ENCODE data around the gene HES5.

Gene HES5

DNA sequence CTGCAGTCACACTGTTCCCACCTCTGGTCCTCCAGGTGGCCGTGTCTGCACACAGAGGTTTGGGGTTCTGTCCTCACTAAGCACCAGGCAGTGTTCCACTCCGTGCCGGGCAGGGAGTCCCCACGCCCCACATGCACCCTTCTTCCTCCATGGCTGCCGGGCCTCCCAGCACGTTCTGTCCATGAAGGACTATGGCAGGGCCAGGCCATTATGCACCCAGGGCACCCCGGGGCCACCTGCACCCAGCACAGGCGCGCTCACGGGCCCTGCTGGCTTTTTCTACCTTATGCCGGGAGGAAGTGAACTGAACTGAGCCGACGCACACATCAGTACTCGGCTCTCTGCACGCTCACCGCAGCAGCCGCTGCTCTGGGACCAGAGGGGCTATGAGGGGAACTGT lies 13.9 kb downstream of the HES5 start:
- DNase-seq (ENCODE audit: low spot score) (no peak), FAIRE-seq (no peak)

DNA sequence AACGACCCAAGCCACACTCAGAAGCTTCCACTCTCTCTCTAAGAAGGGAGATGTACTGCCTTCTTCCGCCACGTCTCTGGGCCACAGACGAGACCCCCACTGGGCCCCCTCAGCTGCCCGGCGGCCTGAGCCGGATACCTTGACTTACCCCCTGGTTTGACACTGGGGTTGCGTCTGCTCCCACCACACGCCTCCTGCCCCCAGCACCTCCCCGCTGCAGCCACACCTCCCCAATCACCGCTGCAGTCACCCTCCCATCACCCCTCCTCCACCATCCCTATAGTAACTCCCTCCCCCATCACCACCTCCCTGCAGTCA lies 14.3 kb downstream of the HES5 start:
- FAIRE-seq = no peak
- DNase-seq (ENCODE audit: low spot score) = no peak

DNA sequence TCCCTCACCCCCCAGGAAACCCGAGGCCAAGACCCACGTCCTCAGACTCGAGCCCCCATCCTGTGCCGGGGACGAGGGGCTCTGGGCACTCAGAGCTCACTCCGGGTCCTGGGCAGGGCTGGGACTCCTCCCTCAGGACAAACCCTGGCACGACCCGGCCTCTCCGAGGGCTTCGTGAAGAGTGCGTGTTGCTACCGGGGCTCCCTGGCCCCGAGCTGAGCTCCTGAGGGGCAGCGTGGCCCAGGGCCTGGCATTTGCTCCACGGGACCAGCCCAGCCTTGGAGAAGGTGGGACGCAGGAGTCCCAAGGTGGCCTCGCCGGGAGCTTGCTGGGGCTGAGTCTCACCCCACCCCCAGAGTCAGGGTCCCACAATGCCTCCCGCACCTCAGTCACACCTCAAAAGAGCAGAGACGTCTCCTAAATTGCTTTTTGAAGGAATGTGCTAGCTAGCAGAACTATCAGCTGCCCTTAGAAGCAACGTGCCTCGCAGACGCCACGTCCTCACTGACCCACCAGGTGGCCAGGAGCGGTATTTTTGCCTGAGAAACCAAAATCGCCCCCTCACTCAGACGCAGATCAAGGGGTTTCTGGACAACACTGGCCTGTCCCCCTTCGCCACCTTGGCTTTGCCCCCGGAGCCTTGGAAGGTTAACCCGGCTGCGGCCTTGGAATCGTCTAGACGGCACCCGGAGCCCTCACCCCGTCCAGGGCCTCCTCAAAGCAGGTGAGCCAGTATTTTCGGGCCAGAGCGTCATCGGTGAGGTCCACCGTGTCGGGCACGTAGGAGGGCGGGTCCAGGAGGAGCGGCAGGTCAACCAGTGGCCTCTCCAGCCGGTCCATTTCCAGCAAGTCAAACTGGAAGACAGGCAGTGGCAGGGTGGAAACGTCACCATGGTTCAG lies 14.9 kb downstream of the HES5 start:
- FAIRE-seq (no peak), DNase-seq (ENCODE audit: low spot score) (no peak)

DNA sequence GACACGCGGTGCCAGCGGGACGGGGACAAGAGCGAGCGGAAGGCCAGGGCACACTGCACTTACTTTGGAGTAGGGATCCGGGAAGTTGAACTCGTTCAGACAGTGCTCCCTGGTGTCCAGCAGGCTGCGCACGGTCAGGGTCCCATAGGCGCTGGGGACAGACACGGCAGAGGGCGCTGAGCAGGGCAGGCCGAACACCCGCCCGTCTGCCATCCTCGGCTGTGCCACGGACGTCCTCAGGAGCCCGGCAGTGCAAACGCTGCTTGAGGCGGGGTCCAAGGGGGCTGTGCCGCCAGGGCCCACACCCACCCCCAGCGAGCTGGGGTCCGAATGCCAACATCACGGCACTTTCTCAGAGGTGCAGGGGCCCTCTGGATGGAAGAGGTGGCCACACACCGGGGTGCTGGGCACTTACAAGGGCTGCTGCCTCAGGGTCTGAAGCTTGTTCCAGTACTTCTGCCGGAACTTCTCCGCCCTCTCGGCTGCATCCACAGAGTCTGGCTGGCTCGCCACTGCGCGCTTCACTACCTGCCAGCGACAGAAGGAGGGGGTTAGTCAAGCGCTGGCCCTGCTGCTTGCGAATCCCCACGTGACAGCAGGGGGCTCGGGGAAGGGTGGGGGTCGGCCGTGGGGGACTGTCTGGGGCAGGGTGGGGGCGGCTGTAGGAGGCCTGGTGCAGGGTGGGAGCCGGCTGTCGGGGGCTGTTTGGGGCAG lies 16.0 kb downstream of the HES5 start:
- DNase-seq (ENCODE audit: low spot score) (no peak), FAIRE-seq (no peak)

DNA sequence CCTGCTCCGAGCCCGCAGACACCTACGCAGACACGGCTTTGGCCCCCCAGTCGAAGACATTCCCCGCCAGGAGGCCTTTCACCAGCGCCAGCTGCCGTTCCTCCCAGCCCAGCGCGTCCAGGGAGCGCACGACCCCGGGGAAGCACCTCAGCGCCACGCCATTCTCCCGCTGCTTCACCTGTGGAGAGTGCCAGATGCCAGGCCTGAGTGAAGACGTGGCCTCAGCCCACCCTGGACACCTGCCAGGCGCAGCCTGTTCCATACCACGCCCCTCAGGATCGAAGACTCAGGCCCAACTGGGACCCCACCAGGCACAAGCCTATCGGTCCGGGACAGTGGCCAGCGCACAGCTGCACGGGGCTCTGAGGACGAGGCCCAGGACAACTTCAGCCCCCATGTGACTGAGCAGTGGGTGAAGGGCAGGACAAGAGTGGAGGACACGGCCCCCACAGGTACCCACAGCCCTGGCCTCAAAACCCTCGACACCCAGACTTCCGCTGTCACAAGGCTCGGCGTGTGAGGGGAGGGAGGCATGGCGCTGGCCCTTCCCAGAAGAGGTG lies 17.1 kb downstream of the HES5 start:
- FAIRE-seq (no peak), DNase-seq (ENCODE audit: low spot score) (no peak)

DNA sequence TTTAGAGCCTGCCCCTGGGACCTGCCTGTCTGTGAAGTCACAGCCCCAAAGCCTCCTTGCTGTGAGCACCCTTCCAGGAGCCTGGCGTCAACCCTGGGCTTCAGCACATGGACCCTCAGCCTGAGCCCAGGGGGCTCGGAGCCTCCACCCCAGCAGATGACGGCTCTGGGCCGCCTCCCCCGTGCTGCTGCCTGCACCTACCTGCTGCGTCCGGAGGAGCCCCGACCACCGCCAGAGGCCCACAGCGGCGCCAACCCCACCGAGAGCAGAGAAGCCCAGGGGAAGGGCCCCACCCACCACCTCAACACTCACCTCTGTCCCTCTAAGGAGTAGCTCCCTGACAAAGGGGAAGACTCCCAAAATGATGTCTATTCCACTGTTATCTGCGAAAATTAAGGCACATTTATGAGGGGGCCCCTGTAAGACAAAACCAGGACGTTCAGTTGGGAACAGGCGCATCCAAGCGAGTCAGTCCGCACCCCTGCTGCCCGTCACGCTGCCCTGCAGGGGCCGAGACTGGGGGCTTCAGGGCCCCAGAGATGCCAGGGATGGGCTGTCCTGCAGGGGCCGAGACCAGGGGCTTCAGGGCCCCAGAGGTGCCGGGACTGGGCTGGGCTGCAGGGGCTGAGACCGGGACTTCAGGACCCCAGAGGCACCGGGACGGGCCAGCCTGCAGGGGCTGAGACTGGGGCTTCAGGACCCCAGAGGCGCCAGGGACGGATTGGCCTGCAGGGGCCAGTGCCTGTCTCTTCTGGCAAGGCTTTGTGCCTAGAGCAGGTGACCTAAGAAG lies 19.5 kb downstream of the HES5 start:
- FAIRE-seq = no peak
- no peak for DNase-seq (ENCODE audit: low spot score)

DNA sequence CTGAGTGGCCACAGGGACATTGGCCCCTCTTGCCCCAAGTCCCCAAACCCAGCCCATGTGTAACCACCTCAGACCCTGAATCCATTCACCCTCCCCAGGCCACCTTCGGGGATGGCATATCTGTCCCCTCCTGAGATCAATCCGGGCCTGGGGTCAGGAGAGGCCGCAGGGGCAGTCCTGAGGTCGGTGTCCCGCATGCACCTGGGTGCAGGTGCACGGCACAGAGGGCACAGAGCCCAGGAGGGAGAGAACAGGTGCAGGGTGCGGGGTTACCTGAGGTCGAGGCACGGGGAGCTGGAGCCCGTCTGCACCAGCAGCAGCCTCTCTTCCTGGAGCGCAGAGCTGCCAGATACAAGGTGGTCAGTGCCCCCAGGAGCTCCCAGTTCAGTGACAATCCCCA lies 20.5 kb downstream of the HES5 start:
- DNase-seq (ENCODE audit: low spot score) (no peak), FAIRE-seq (no peak)

DNA sequence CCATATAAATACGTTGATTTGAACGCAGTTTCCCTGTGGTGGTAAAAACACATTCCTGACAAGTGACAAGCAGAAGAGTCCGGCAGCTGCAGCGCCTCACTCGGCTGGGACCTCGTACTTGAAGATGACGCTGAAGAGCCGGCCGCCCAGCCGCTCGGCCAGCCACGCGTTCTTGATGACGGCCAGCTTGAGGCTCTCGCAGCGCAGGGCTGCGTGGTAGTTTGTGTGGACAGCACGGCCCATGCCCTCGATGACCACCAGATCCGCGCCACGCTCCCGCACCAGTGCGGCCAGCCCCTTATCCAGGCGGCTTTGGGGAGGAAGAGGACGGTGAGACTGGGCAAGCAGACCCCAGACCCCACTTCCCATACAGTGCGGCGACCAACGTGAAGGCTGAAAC lies 21.3 kb downstream of the HES5 start:
- no peak for DNase-seq (ENCODE audit: low spot score)
- FAIRE-seq = no peak

DNA sequence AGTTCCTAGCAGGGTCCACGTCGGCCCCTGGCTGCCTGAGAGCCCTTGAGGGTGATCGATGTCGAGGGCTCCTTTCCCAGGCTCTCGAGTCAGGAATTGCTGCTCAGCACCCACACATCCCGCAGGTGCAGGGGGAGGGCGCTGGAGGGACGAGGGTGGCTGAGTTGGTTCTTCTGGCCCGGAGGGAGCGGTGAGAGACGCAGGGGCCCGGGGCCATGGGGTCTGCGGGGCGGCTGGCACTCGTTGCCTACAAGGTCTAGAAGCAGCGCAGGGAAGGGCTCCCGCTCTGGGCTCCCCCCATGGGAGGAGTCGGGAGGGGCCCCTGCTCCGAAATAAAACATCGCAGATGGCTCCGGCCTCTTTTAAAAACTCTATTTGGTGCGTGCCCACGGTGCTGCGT lies 21.9 kb downstream of the HES5 start:
- DNase-seq (ENCODE audit: low spot score) = no peak
- no peak for FAIRE-seq

DNA sequence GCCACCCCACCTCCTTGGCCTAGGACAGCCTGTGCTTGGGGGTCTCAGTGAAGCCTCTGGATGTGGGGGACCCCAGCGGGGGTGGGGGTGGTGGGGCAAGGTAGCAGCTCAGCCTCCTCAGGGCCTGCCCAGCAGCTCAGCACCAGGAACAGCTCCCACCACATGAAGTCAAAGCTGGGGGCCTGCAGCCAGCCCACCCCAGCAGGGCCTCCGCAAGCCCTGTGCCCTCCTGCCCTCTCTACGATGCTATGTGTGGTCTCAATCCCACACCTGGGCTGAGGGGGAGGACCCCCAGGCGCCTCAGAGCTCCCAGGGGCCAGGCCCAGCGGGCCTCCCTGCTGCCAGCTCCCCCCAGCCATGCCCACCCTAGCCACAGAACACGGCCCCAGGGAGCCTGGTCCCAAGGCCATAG lies 22.3 kb downstream of the HES5 start:
- DNase-seq (ENCODE audit: low spot score) (no peak), FAIRE-seq (no peak)

DNA sequence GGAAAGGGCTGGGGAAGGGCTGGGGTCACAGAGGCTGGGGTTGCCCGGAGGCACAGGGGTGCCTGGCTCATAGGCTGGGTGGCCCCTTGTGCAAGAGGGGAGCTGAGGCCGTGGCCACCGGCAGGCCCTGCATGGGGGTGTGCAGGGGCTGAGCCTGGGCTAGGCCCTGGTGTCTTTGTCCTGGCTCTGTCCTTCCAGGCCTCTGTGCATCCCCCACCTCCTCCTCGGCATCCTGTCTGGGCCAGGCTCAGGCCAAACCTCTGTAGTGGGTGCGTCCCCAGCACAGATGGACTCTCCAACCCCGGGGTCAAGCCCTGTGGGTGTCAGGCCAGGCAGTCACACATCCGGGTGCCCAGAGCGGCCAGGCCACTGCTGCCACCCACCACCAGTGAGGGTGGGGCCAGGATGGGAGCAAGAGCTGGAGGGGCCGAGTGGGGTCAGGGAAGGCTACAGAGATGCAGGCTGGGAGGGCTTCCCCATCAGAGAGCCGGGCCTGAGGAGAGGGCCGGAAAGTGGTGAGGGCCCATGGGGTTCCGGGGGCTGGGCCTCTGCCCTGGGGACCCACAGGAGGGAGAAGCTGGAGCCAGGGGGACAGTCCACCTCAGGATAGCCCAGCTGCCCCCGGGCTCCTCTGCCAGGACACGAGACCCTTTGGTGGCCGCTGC lies 23.0 kb downstream of the HES5 start:
- FAIRE-seq (no peak), DNase-seq (ENCODE audit: low spot score) (no peak)

DNA sequence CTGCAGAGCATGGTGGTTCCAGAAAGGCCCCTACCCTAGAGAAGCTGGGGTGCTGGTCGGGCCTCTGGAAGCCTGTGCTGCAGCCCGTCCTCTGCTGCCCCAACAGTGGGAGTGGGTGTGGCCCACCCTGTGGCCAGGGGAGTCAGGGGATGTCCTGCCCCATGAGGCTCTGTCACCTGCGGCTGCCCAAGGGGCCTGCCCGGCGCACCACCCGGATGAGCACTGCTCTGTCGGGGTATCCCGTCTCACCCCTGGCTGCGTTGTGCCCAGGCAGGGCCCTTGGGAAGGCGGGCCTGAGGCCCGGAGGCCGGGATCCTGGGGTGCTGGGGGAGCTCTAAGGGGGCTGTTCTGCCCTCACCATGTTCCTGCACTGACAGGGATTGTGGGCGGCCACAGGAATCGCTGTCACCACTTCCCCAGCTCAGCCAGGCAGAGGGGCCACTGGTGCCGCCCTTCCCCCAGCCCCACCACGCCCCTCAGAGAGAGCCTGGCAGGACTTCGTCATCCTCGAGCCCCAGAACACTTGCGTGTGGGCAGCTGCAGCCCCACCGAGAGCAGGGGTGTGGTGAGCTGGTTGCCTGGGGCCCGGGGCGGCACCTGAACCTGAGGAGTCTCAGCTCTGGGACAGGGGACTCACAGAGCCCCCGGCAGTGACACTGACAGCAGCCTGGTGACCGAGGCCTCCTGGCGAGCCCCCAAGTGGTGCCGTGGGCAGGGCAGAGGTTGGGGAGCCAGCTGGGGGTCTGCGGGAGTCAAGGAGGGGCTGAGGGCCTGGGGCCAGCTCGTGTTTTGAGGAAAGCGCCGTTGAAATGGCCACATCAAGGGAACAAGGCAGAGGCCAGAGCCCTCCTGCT lies 23.8 kb downstream of the HES5 start:
- no peak for FAIRE-seq

DNA sequence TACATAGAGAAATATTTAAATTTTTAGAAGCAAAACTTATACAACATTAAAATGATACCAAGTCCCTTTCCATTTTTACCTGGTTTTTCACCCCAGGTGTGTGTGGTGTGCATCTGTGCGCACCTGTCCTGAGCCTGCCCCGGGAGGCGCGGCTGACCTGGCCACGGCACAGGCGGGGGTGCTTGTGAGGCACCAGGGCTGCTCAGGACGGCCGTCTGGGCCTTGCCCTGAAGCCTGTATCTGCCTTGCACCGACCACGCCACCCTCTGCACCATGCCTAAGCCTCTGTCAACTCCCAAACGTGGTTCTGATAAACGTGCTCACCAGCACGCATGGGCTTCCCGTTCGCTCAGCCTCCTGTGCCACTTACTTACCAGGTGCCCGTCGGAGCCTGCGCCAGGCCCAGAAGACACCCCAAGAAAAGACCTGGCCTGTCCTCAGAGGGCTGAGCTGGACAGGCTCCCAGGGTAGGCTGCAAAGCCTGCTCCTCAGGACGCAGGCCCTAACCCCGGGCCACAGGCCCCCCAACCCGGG lies 24.5 kb downstream of the HES5 start:
- DNase-seq (ENCODE audit: low spot score) (no peak), FAIRE-seq (no peak)

More for the DNA sequence above, 23.8 kb downstream of the HES5 start:
- no peak for DNase-seq (ENCODE audit: low spot score)

DNA sequence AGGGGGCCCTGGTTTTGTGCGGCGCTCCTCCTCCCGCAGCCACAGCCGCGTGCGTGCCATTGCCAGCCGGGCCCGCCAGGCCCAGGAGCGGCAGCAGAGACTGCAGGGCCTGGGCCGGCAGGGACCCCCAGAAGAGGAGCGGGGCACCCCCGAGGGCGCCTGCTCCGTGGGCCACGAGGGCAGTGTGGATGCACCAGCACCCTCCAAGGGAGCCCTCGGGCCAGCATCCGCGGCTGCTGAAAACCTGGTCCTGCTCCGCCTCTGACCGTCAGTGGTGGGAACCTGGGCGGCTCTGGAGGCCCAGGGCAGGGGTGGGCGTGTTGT lies 25.2 kb downstream of the HES5 start:
- DNase-seq (ENCODE audit: low spot score) = no peak
- no peak for FAIRE-seq

DNA sequence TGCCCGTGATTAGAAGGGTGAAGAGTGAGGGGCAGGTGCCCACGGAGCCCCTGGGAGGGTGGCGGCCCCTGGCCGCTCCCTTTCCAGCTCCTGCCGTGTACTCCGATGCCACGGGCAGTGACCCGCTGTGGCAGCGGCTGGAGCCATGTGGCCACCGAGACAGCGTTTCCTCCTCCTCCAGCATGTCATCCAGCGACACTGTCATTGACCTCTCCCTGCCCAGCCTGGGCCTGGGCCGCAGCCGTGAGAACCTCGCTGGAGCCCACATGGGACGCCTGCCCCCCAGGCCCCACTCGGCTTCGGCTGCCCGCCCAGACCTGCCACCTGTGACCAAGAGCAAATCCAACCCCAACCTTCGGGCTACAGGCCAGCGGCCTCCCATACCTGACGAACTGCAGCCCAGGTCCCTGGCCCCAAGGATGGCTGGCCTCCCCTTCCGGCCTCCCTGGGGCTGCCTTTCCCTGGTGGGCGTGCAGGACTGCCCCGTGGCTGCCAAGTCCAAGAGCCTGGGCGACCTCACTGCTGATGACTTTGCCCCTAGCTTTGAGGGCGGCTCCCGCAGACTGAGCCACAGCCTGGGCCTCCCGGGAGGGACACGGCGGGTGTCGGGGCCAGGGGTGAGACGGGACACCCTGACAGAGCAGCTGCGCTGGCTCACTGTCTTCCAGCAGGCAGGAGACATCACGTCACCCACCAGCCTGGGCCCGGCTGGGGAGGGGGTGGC lies 25.7 kb downstream of the HES5 start:
- DNase-seq (ENCODE audit: low spot score) = no peak
- no peak for FAIRE-seq

DNA sequence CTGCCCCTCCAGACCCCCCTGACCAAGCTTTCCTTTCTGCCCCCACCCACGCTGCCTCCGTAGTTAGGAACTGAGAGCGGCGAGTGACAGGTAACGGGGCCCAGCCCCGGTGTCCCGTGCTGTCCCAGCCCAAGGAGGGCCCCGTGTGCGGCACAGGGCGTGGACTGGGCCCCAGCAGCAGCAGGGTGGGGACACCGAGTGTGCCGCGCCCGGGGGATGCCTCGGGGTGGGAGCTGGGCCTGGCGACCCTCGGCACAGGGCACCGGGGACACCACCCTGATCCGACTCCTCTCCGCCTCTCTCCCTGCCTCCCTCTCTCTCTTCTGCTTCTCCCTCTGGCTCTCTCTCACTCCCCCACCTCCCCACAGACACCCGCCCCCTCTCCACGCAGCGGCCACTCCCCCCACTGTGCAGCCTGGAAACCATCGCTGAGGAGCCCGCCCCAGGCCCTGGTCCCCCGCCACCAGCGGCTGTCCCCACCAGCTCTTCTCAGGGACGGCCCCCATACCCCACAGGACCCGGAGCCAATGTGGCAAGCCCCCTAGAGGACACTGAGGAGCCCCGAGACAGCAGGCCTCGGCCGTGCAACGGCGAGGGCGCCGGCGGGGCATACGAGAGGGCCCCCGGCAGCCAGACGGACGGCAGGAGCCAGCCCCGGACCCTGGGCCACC lies 26.4 kb downstream of the HES5 start:
- DNase-seq (ENCODE audit: low spot score) = no peak

DNA sequence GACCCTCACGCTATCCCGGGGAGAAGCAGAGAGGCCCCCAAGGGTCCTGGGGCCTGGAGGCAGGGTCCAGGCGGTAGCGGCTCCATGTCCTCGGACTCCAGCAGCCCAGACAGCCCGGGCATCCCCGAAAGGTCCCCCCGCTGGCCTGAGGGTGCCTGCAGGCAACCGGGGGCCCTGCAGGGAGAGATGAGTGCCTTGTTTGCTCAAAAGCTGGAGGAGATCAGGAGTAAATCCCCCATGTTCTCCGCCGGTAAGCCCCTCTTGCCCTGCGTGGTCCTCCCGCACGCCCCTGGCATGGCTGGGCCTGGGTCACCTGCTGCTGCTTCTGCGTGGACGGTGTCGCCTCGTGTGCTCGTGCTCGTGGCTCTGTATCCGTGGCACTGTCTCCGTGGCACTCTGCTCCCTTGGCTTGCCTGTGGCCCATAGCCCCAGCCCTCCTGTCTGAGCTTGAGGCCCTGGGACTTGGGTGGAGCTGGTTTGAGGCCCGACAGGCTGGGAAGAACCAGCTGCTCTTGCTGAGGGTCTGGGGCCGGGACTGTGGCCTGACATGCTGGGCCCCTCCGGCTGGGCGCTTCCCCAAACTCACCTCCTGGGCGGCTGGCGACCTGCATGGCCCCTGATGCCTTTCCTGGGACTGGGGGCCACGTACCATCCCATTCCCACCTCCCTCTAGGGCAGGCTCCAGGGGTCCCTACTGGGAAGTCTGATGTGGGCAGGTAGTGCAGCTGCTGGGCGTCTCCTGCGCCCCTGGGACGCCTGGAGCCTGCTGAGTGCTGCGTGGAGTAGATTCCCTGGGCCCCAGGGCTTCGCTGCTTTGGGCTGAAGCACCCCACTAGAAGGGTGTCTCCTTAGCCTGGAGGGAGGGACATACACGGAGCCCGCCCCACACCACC lies 27.2 kb downstream of the HES5 start:
- FAIRE-seq (no peak), DNase-seq (ENCODE audit: low spot score) (no peak)

More for the DNA sequence above, 26.4 kb downstream of the HES5 start:
- FAIRE-seq = no peak

DNA sequence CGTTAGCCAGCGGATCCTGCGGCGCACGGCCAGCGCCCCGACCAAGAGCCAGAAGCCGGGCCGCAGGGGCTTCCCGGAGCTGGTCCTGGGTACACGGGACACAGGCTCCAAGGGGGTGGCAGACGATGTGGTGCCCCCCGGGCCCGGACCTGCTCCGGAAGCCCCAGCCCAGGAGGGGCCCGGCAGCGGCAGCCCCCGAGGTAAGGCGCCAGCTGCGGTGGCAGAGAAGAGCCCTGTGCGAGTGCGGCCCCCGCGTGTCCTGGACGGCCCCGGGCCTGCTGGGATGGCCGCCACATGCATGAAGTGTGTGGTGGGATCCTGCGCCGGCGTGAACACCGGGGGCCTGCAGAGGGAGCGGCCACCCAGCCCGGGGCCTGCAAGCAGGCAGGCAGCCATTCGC lies 27.9 kb downstream of the HES5 start:
- DNase-seq (ENCODE audit: low spot score) = no peak
- FAIRE-seq = no peak
